ENCODE data around the gene RAB22A.

GRCh38 chr20:58406422-58407001 is 97.0 kb downstream of the RAB22A start:
- no peak for TF ChIP-seq GATA3 (IDR thresholded peaks at IDR 0.05; ENCODE audit: low read depth, low read length)
- TF ChIP-seq GATA2 (IDR thresholded peaks at IDR 0.05; ENCODE audit: low read depth, low read length): no peak

Measured in SH-SY5Y (cell line).